CD4-positive, alpha-beta T cell treated with Interleukin-4 for 1 hour (primary cell): Measurements from ENCODE around the gene ALLC.
"Not testable (repeated sequence)": the region's sequence is repeated elsewhere in the genome, so short reads cannot be mapped to it uniquely, and the experiment has no call there.

Experiments used
- DNase-seq, 2 donors: peaks; one replicate each; pipeline ENCODE4 v3.0.0-alpha.2; 2020 to 2022

The ALLC gene

GRCh38 chr2:3626812-3627499, 31.0 kb upstream of the ALLC start:
- peak in 1 of 2 donors; percentile 4 for DNase-seq

- peak in 1 of 2 donors; percentile 6 for DNase-seq
Measured at GRCh38 chr2:3627500-3628100, 30.4 kb upstream of the ALLC start.

- DNase-seq = peak in 1 of 2 donors; percentile 9
Measured at GRCh38 chr2:3628241-3628679, 29.7 kb upstream of the ALLC start.

GRCh38 chr2:3628800-3629199, 29.2 kb upstream of the ALLC start:
- DNase-seq = peak in 1 of 2 donors; percentile 9

- no peak for DNase-seq
Measured at GRCh38 chr2:3630631-3631030, 27.4 kb upstream of the ALLC start.

- DNase-seq = peak in 1 of 2 donors; percentile 7
Measured at GRCh38 chr2:3631161-3631850, 26.7 kb upstream of the ALLC start.

GRCh38 chr2:3631851-3632659, 25.9 kb upstream of the ALLC start:
- DNase-seq = peak in 1 of 2 donors; percentile 7

GRCh38 chr2:3633089-3633981, 24.7 kb upstream of the ALLC start:
- DNase-seq = peak in 1 of 2 donors; percentile 7

GRCh38 chr2:3633982-3634595, 23.9 kb upstream of the ALLC start:
- peak in 1 of 2 donors; percentile 6 for DNase-seq

- peak in 1 of 2 donors; percentile 8 for DNase-seq
Measured at GRCh38 chr2:3634596-3635121, 23.3 kb upstream of the ALLC start.

- DNase-seq = peak in 1 of 2 donors; percentile 9
Measured at GRCh38 chr2:3635171-3635974, 22.6 kb upstream of the ALLC start.

- DNase-seq = not testable (repeated sequence)
Measured at GRCh38 chr2:3635975-3636327, 22.0 kb upstream of the ALLC start.

- peak in 1 of 2 donors; percentile 7 for DNase-seq
Measured at GRCh38 chr2:3636586-3637310, 21.3 kb upstream of the ALLC start.

- no peak for DNase-seq
Measured at GRCh38 chr2:3637311-3637675, 20.7 kb upstream of the ALLC start.

GRCh38 chr2:3637692-3638455, 20.1 kb upstream of the ALLC start:
- peak in 1 of 2 donors; percentile 10 for DNase-seq

GRCh38 chr2:3638456-3638810, 19.6 kb upstream of the ALLC start:
- peak in 1 of 2 donors; percentile 10 for DNase-seq

GRCh38 chr2:3639015-3639630, 18.9 kb upstream of the ALLC start:
- no peak for DNase-seq

GRCh38 chr2:3639653-3640052, 18.3 kb upstream of the ALLC start:
- DNase-seq = no peak

GRCh38 chr2:3641181-3641580, 16.8 kb upstream of the ALLC start:
- DNase-seq = peak in 1 of 2 donors; percentile 9
